Prostate gland (tissue), 2 donors: Measurements from ENCODE around the gene CSK.

Experiments
- POLR2A ChIP-seq: fragments of 450-650 bp; IDR thresholded peaks from one replicate; pipeline ENCODE4 v1.6.1; 2016; ENCODE audit warnings: antibody characterized with exemption, mild to moderate bottlenecking
- POLR2AphosphoS5 ChIP-seq: sonication (generic); formaldehyde crosslinking; IDR thresholded peaks from one replicate; pipeline ENCODE4 v1.6.1; 2017; ENCODE audit warnings: antibody characterized with exemption
- TF ChIP-seq, protein P1 (sequence below), 4 experiments: fragments of 200-600 bp in 2 of 4; fragments of 450-650 bp in 2 of 4; sonication (generic) in 2 of 4; IDR thresholded peaks; 1 replicate in 3 of 4; 2 replicates in 1 of 4; pipeline ENCODE4 v1.5.1; 2016 to 2019; ENCODE audit warnings: antibody characterized with exemption in 4 of 4, mild to moderate bottlenecking in 2 of 4, moderate library complexity in 2 of 4

DNA sequence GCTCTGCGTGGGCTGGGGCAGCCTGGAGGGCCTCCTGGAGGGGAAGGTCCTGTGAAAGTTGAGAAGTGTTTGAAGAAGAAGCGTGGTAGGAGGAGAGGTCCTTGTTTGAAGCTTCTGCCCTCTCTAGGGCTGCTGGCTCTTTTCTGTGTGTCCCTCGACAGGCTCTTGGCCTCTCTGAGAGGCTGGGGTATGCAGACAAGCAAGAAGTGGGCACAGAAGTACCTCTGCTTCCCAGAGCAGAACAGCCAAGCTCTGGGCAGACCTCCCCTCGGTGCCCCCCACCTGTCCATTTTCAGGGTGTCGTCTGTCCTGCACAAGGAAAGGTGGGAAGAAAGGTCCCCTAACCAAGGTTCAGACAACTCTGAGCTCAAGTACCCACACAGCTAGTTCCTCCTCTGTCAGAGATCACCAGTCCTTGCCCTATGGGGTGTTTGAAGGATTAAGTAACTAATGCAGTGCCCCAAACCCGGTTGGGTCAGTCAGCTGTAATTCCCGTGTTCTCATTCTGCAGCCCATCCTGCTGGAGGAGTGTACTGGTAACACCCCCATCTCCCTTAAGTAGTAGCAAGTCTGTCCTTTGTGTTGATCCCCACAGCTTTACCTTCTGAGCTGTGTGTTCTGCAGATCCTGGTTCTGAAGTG is 6.3 kb downstream of the CSK start:
- TF ChIP-seq POLR2A (no peak), POLR2AphosphoS5 (no peak)
- TF ChIP-seq, protein P1, sequence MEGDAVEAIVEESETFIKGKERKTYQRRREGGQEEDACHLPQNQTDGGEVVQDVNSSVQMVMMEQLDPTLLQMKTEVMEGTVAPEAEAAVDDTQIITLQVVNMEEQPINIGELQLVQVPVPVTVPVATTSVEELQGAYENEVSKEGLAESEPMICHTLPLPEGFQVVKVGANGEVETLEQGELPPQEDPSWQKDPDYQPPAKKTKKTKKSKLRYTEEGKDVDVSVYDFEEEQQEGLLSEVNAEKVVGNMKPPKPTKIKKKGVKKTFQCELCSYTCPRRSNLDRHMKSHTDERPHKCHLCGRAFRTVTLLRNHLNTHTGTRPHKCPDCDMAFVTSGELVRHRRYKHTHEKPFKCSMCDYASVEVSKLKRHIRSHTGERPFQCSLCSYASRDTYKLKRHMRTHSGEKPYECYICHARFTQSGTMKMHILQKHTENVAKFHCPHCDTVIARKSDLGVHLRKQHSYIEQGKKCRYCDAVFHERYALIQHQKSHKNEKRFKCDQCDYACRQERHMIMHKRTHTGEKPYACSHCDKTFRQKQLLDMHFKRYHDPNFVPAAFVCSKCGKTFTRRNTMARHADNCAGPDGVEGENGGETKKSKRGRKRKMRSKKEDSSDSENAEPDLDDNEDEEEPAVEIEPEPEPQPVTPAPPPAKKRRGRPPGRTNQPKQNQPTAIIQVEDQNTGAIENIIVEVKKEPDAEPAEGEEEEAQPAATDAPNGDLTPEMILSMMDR (IDR thresholded peaks at IDR 0.05) = no peak
